OCI-LY3 (cell line): ENCODE results near the gene PXYLP1.

Experiments used
- CTCF ChIP-seq: fragments of 200-600, 300-600 bp; sonication (generic); IDR thresholded peaks from 2 replicates; pipeline ENCODE4 v1.5.1; 2014; ENCODE audit warnings: antibody characterized with exemption, low read length, low read depth
- EZH2phosphoT487 ChIP-seq: fragments of 200-600 bp; shearing (Covaris generic); IDR thresholded peaks from 2 replicates; pipeline ENCODE4 v1.6.1; 2018; ENCODE audit warnings: antibody characterized with exemption, mixed run types, low read depth

- no peak for TF ChIP-seq EZH2phosphoT487
- TF ChIP-seq CTCF, result no peak
Observed at GRCh38 chr3:141333836-141334626, 102.4 kb downstream of the PXYLP1 start.
